Thyroid gland (tissue), 4 donors: Measurements from ENCODE around the gene CPT1A.

Source experiments
- CTCF ChIP-seq, 6 experiments: fragments of 200-600 bp in 3 of 6; fragments of 450-650 bp in 3 of 6; sonication (generic) in 3 of 6; IDR thresholded peaks; one replicate each; pipeline ENCODE4 v1.5.1; 2016 to 2019; ENCODE audit warnings: antibody characterized with exemption in 6 of 6, mild to moderate bottlenecking in 2 of 6, inconsistent platforms in 1 of 6, moderate library complexity in 1 of 6
- POLR2A ChIP-seq, 2 donors: fragments of 450-650 bp; IDR thresholded peaks; one replicate each; pipeline ENCODE4 v1.6.1; 2017; ENCODE audit warnings: antibody characterized with exemption in 2 of 2, mild to moderate bottlenecking in 2 of 2, moderate library complexity in 1 of 2

GRCh38 chr11:68724293-68724692, 117.4 kb downstream of the CPT1A start:
- TF ChIP-seq CTCF (IDR thresholded peaks at IDR 0.05), result no peak
- no peak for TF ChIP-seq POLR2A (IDR thresholded peaks at IDR 0.05)
